Stimulated activated CD4-positive, alpha-beta T cell treated with anti-CD3 and anti-CD28 coated beads, Interleukin-2, amount 100 ng/mL, for 4 hours (primary cell): ENCODE results near the gene HOXD12.

Source experiments
- DNase-seq: peaks from one replicate; pipeline ENCODE4 v3.0.0-alpha.2; 2020; ENCODE audit warnings: low read depth

The HOXD12 gene

GRCh38 chr2:176081376-176081836 is 18.2 kb upstream of the HOXD12 start:
- no peak for DNase-seq

GRCh38 chr2:176081837-176082524 is 17.6 kb upstream of the HOXD12 start:
- DNase-seq = no peak

GRCh38 chr2:176082525-176082823 is 17.1 kb upstream of the HOXD12 start:
- no peak for DNase-seq

GRCh38 chr2:176082824-176083751 is 16.5 kb upstream of the HOXD12 start:
- no peak for DNase-seq

- no peak for DNase-seq
Measured at GRCh38 chr2:176083796-176084261, 15.8 kb upstream of the HOXD12 start, which contains the start of gene EVX2. TSS of gene EVX2 (minus strand) at chr2:176083962. CDS start at chr2:176083776, 186 bp downstream.

- DNase-seq = no peak
Measured at GRCh38 chr2:176084611-176085119, 14.9 kb upstream of the HOXD12 start.

GRCh38 chr2:176085120-176085788 is 14.3 kb upstream of the HOXD12 start:
- DNase-seq = no peak

GRCh38 chr2:176085861-176086771 is 13.5 kb upstream of the HOXD12 start:
- no peak for DNase-seq

- no peak for DNase-seq
Measured at GRCh38 chr2:176087330-176088047, 12.1 kb upstream of the HOXD12 start.

- DNase-seq = no peak
Measured at GRCh38 chr2:176088048-176088936, 11.3 kb upstream of the HOXD12 start.

GRCh38 chr2:176088937-176089842 is 10.4 kb upstream of the HOXD12 start:
- DNase-seq = no peak

- DNase-seq = no peak
Measured at GRCh38 chr2:176089843-176090395, 9.7 kb upstream of the HOXD12 start.

- no peak for DNase-seq
Measured at GRCh38 chr2:176090862-176091261, 8.7 kb upstream of the HOXD12 start.

GRCh38 chr2:176091329-176092258 is 8.0 kb upstream of the HOXD12 start:
- no peak for DNase-seq

- DNase-seq = no peak
Measured at GRCh38 chr2:176092270-176093144, 7.1 kb upstream of the HOXD12 start, which contains the start of gene HOXD13. TSS of gene HOXD13 (plus strand) at chr2:176092721. CDS start at chr2:176092891, 170 bp downstream.
